Liver (tissue), 9 donors: ENCODE results near the gene NLGN1. TPM values are rescaled to one million over a fixed set of nuclear protein-coding genes. Genes with fewer than 3 reads are reported as not detected.

Experiments used
- DNase-seq: peaks from one replicate; pipeline ENCODE4 v3.0.0-alpha.2; 2017; ENCODE audit warnings: low spot score
- H3K27ac ChIP-seq, 2 donors: one replicate each; pipeline ENCODE4 v1.7.0; 2013; ENCODE audit warnings: inconsistent platforms in 2 of 2, low read length in 2 of 2, control low read depth in 1 of 2, low read depth in 1 of 2, mild to moderate bottlenecking in 1 of 2
- H3K27me3 ChIP-seq, 4 donors: one replicate each; pipeline versions ENCODE4 v1.6.1 to v1.7.0; 2013; ENCODE audit warnings: low read length in 3 of 4, inconsistent platforms in 1 of 4, mild to moderate bottlenecking in 1 of 4, moderate library complexity in 1 of 4; ENCODE audit not compliant: control insufficient read depth in 4 of 4, insufficient read depth in 4 of 4
- H3K36me3 ChIP-seq, 4 donors: one replicate each; pipeline versions ENCODE4 v1.6.1 to v1.7.0; 2013; ENCODE audit warnings: low read length in 3 of 4, mild to moderate bottlenecking in 3 of 4, low read depth in 1 of 4, moderate library complexity in 1 of 4; ENCODE audit not compliant: control insufficient read depth in 4 of 4, insufficient read depth in 3 of 4
- H3K4me1 ChIP-seq, 4 donors: one replicate each; pipeline versions ENCODE4 v1.6.1 to v1.7.0; 2013; ENCODE audit warnings: low read length in 3 of 4, mild to moderate bottlenecking in 3 of 4, moderate library complexity in 1 of 4; ENCODE audit not compliant: control insufficient read depth in 4 of 4, insufficient read depth in 4 of 4
- H3K4me3 ChIP-seq, 3 donors: one replicate each; pipeline versions ENCODE4 v1.6.1 to v1.7.0; 2013; ENCODE audit warnings: low read length in 3 of 3, control low read depth in 1 of 3, low read depth in 1 of 3, mild to moderate bottlenecking in 1 of 3
- H3K9ac ChIP-seq, 2 donors: one replicate each; pipeline ENCODE4 v1.7.0; 2013; ENCODE audit warnings: low read length in 2 of 2, mild to moderate bottlenecking in 2 of 2, moderate library complexity in 2 of 2, control low read depth in 1 of 2, low read depth in 1 of 2
- H3K9me3 ChIP-seq, 4 donors: one replicate each; pipeline versions ENCODE4 v1.6.1 to v1.7.0; 2013; ENCODE audit warnings: low read length in 3 of 4; ENCODE audit not compliant: control insufficient read depth in 4 of 4
- ATF3 ChIP-seq: IDR thresholded peaks from 2 replicates; pipeline ENCODE4 v1.6.1; 2016; ENCODE audit warnings: antibody characterized with exemption
- CTCF ChIP-seq: fragments of 150-350 bp; IDR thresholded peaks from 2 replicates; pipeline ENCODE4 v1.5.1; 2017; ENCODE audit warnings: improper control_type of control experiment, low read depth, low read length; ENCODE audit not compliant: missing input control
- EGR1 ChIP-seq, 2 donors: IDR thresholded peaks; 2 replicates each; pipeline ENCODE4 v1.6.1; 2016 to 2018; ENCODE audit warnings: antibody characterized with exemption in 2 of 2, low read depth in 2 of 2
- GABPA ChIP-seq, 2 donors: IDR thresholded peaks in 1 of 2; conservative IDR thresholded peaks in 1 of 2; 2 replicates each; pipeline ENCODE4 v1.6.1; 2016; ENCODE audit warnings: antibody characterized with exemption in 2 of 2, mild to moderate bottlenecking in 1 of 2, moderate library complexity in 1 of 2
- HNF4A ChIP-seq, 2 donors: conservative IDR thresholded peaks; 2 replicates each; pipeline ENCODE4 v1.6.1; 2016; ENCODE audit warnings: antibody characterized with exemption in 2 of 2, mild to moderate bottlenecking in 2 of 2
- HNF4G ChIP-seq: IDR thresholded peaks from 2 replicates; pipeline ENCODE4 v1.6.1; 2016; ENCODE audit warnings: antibody characterized with exemption
- JUND ChIP-seq, 2 donors: IDR thresholded peaks; 2 replicates each; pipeline ENCODE4 v1.6.1; 2016; ENCODE audit warnings: antibody characterized with exemption in 2 of 2
- MAX ChIP-seq: IDR thresholded peaks from 2 replicates; pipeline ENCODE4 v1.6.1; 2016; ENCODE audit warnings: antibody characterized with exemption
- NR2F2 ChIP-seq: IDR thresholded peaks from 2 replicates; pipeline ENCODE4 v1.6.1; 2016; ENCODE audit warnings: antibody characterized with exemption
- RAD21 ChIP-seq, 2 donors: IDR thresholded peaks; 2 replicates each; pipeline ENCODE4 v1.6.1; 2016; ENCODE audit warnings: antibody characterized with exemption in 2 of 2, mild to moderate bottlenecking in 2 of 2
- REST ChIP-seq: IDR thresholded peaks from 2 replicates; pipeline ENCODE4 v1.6.1; 2016; ENCODE audit warnings: antibody characterized with exemption, mild to moderate bottlenecking
- RXRA ChIP-seq, 2 donors: IDR thresholded peaks; 2 replicates each; pipeline ENCODE4 v1.6.1; 2017 to 2018; ENCODE audit warnings: antibody characterized with exemption in 2 of 2, mild to moderate bottlenecking in 1 of 2
- SP1 ChIP-seq: IDR thresholded peaks from 2 replicates; pipeline ENCODE4 v1.6.1; 2018; ENCODE audit warnings: antibody characterized with exemption, mild to moderate bottlenecking
- TAF1 ChIP-seq: conservative IDR thresholded peaks from 2 replicates; pipeline ENCODE4 v1.6.1; 2016; ENCODE audit warnings: antibody characterized with exemption, mild to moderate bottlenecking
- YY1 ChIP-seq: IDR thresholded peaks from 2 replicates; pipeline ENCODE4 v1.6.1; 2016; ENCODE audit warnings: antibody characterized with exemption, mild to moderate bottlenecking
- ZBTB33 ChIP-seq: IDR thresholded peaks from 2 replicates; pipeline ENCODE4 v1.6.1; 2016; ENCODE audit warnings: antibody characterized with exemption
- WGBS: extraction: QIAGEN DNeasy Blood & Tissue Kit; methylation state at CpG from one replicate; pipeline ENCODE4 v1.1.7; 2013; 5-methylcytosine and 5-hydroxymethylcytosine counted together
- polyA plus RNA-seq, 2 donors: library from polyadenylated mRNA; stranded (reverse) in 1 of 2; unstranded in 1 of 2; fragments of 200-250 nt in 1 of 2; fragments of >200 nt in 1 of 2; fragmentation: Nextera tagmentation in 1 of 2; extraction: Ambion mirVana in 1 of 2; gene quantifications; one replicate each; pipeline versions ENCODE4 v1.2.1 to v1.2.3, GENCODE V29; 2013 to 2015
- total RNA-seq, 2 donors: library from RNA; depleted of rRNA; stranded (reverse); fragments of >200 nt; gene quantifications; one replicate each; pipeline ENCODE4 v1.2.3, GENCODE V29; 2014
- donor health status: healthy.
- donor health status: healthy.
- donor health status: healthy.
- donor health status: healthy.
- donor health status: healthy.

Gene NLGN1
- total and polyA plus RNA-seq, 4 donors, result 0.02 to 0.67 (median 0.37) TPM; not detected in 1

GRCh38 chr3:173632945-173633344 lies 235.4 kb downstream of the NLGN1 start:
- no peak overlapping the region for H3K27ac ChIP-seq
- no peaks in the 10 kb centered on the region for H3K4me1 ChIP-seq
- DNase-seq, result no peak
- H3K9ac ChIP-seq, result no peak overlapping the region
- no peaks in the 10 kb centered on the region for H3K27me3 ChIP-seq
- no peak for TF ChIP-seq ZBTB33
- TF ChIP-seq HNF4G, result no peak
- TF ChIP-seq MAX, result no peak
- TF ChIP-seq YY1, result no peak
- TF ChIP-seq SP1, result no peak
- no peaks in the 10 kb centered on the region for H3K36me3 ChIP-seq
- no peak overlapping the region for H3K4me3 ChIP-seq
- no peaks in the 10 kb centered on the region for H3K9me3 ChIP-seq

- Histone ChIP-seq H3K4me1 (no peaks in the 10 kb centered on the region), H3K4me3 (no peak overlapping the region), H3K9me3 (no peaks in the 10 kb centered on the region), H3K27ac (no peak overlapping the region), H3K9ac (no peak overlapping the region), H3K36me3 (no peaks in the 10 kb centered on the region), H3K27me3 (no peaks in the 10 kb centered on the region)
- no peak for TF ChIP-seq REST
- TF ChIP-seq GABPA (IDR thresholded peaks at IDR 0.05 in 1 of 2, conservative IDR thresholded peaks at IDR 0.05 in 1 of 2), result no peak
- no peak for TF ChIP-seq MAX
- TF ChIP-seq TAF1, result no peak
- TF ChIP-seq CTCF, result no peak
- no peak for TF ChIP-seq ZBTB33
- no peak for TF ChIP-seq EGR1 (IDR thresholded peaks at IDR 0.05; ENCODE audit: low read depth in 2 of 2)
- no peak for TF ChIP-seq SP1
- no peak for TF ChIP-seq HNF4G
- TF ChIP-seq NR2F2, result no peak
- TF ChIP-seq RXRA (IDR thresholded peaks at IDR 0.05), result no peak
- no peak for TF ChIP-seq ATF3
- no peak for TF ChIP-seq RAD21 (IDR thresholded peaks at IDR 0.05)
- no peak for TF ChIP-seq HNF4A (conservative IDR thresholded peaks at IDR 0.05)
- no peak for TF ChIP-seq JUND (IDR thresholded peaks at IDR 0.05)
- no peak for DNase-seq
- WGBS, result 71% methylated on average over 6 of the region's 6 CpGs
Measured at GRCh38 chr3:173635826-173636225, 238.3 kb downstream of the NLGN1 start.
